Measurements from ENCODE around the gene LIMK2. TPM values are rescaled to one million over a fixed set of nuclear protein-coding genes. Genes with fewer than 3 reads are reported as not detected.
"Not testable (repeated sequence)": the region's sequence is repeated elsewhere in the genome, so short reads cannot be mapped to it uniquely, and the experiment has no call there.

Gene LIMK2
- total RNA-seq, 1 donor from 2014 or later = 8.0 TPM

- no peaks in the 10 kb centered on the region for H3K27me3 ChIP-seq (ENCODE audit: low read depth)
- no peak overlapping the region for H3K27ac ChIP-seq (replicated peaks)
- H3K4me3 ChIP-seq = no peak overlapping the region
- peaks cover 4% of the 10 kb centered on the region for H3K4me1 ChIP-seq
- no peaks in the 10 kb centered on the region for H3K36me3 ChIP-seq
- TF ChIP-seq CTCF (IDR thresholded peaks at IDR 0.05; ENCODE audit: borderline replicate concordance) = no peak
- DNase-seq = no peak
- no peaks in the 10 kb centered on the region for H3K9me3 ChIP-seq (replicated peaks)
- intact Hi-C loops (cut with micrococcal nuclease) = no loop called here
Measured at GRCh38 chr22:31308181-31308580, 96.1 kb downstream of the LIMK2 start.

- intact Hi-C loops (cut with micrococcal nuclease) = no loop called here
Measured at GRCh38 chr22:31313366-31314147, 101.5 kb downstream of the LIMK2 start.

GRCh38 chr22:31314220-31314619 is 102.1 kb downstream of the LIMK2 start:
- intact Hi-C loops (cut with micrococcal nuclease); H3K27ac ChIP-seq (replicated peaks); H3K4me3 ChIP-seq; H3K36me3 ChIP-seq; DNase-seq; H3K27me3 ChIP-seq (ENCODE audit: low read depth); H3K9me3 ChIP-seq (replicated peaks): not testable (repeated sequence)
- peaks cover 11% of the 10 kb centered on the region for H3K4me1 ChIP-seq

More at GRCh38 chr22:31313366-31314147, 101.5 kb downstream of the LIMK2 start:
- DNase-seq = peak; percentile 57
- Histone ChIP-seq H3K27me3 (ENCODE audit: low read depth) (no peaks in the 10 kb centered on the region), H3K36me3 (no peaks in the 10 kb centered on the region), H3K4me3 (peak overlapping the region; percentile 5), H3K9me3 (replicated peaks) (peaks cover 7% of the 10 kb centered on the region), H3K27ac (replicated peaks) (peak overlapping the region; percentile 63), H3K4me1 (peaks cover 11% of the 10 kb centered on the region)
- TF ChIP-seq CTCF (IDR thresholded peaks at IDR 0.05; ENCODE audit: borderline replicate concordance) = peak; percentile 91

- intact Hi-C loops (cut with micrococcal nuclease) = no loop called here
Measured at GRCh38 chr22:31321421-31321820, 109.3 kb downstream of the LIMK2 start.

GRCh38 chr22:31323578-31324550 is 111.8 kb downstream of the LIMK2 start:
- no peak for TF ChIP-seq CTCF (IDR thresholded peaks at IDR 0.05; ENCODE audit: borderline replicate concordance)
- Histone ChIP-seq H3K27ac (replicated peaks) (no peak overlapping the region), H3K4me1 (no peaks in the 10 kb centered on the region), H3K36me3 (peaks cover 48% of the 10 kb centered on the region), H3K9me3 (replicated peaks) (no peaks in the 10 kb centered on the region), H3K27me3 (ENCODE audit: low read depth) (no peaks in the 10 kb centered on the region), H3K4me3 (no peak overlapping the region)
- no peak for DNase-seq
- intact Hi-C loops (cut with micrococcal nuclease) = no loop called here

More at GRCh38 chr22:31321421-31321820, 109.3 kb downstream of the LIMK2 start:
- no peak for TF ChIP-seq CTCF (IDR thresholded peaks at IDR 0.05; ENCODE audit: borderline replicate concordance)
- no peak for DNase-seq
- Histone ChIP-seq H3K9me3 (replicated peaks) (no peaks in the 10 kb centered on the region), H3K36me3 (peaks cover 23% of the 10 kb centered on the region), H3K27ac (replicated peaks) (no peak overlapping the region), H3K27me3 (ENCODE audit: low read depth) (no peaks in the 10 kb centered on the region), H3K4me1 (no peaks in the 10 kb centered on the region), H3K4me3 (no peak overlapping the region)

All from left ventricle myocardium inferior (tissue), 1 donor.